K562 (cell line): ENCODE results near the gene MACROD2. TPM values are rescaled to one million over a fixed set of nuclear protein-coding genes. Genes with fewer than 3 reads are reported as not detected.

ENCODE experiments used
- ATAC-seq: fragments of 200-7000 bp; cut with Tn5 transposase; 3 replicates; pipeline ENCODE4 v1.9.1; 2020; ENCODE audit warnings: moderate library complexity
- BruUV-seq: library from RNA; stranded (reverse); fragments of 400-500 nt; replicated peaks from 2 replicates; lab custom pipeline; 2021; lab: Mats Ljungman, UMichigan
- CTCF ChIA-PET: fragments of 300-600 bp; formaldehyde crosslinking; extraction: SDS; loops from one replicate; lab custom pipeline; 2021; ENCODE audit warnings: low intra/inter-chr PET ratio; lab: Yijun Ruan, JAX
- POLR2A ChIA-PET: fragments of 300-600, 350-650 bp; sonication (Branson Sonifier 250); formaldehyde crosslinking; extraction: SDS; loops from one replicate; lab custom pipeline; 2021; ENCODE audit warnings: antibody characterized with exemption, inconsistent platforms; lab: Yijun Ruan, JAX
- DNase-seq, 4 experiments: peaks; one replicate each; pipeline versions ENCODE4 v3.0.0 to v3.0.0-alpha.2; 2011 to 2018; ENCODE audit warnings: low spot score in 3 of 4, mixed read lengths in 3 of 4; ENCODE audit errors: extremely low read depth in 1 of 4
- FAIRE-seq: peaks from 2 replicates; lab custom pipeline; 2011; peaks lifted over from hg19 to GRCh38; lab: Jason Lieb, UNC
- H2AFZ ChIP-seq: 2 replicates; pipeline ENCODE4 v1.6.0; 2011; ENCODE audit warnings: low read depth, low read length, control low read depth, inconsistent platforms
- H3K27ac ChIP-seq: fragments of 200-600 bp; 3 replicates; pipeline ENCODE4 v1.8.0; 2011; ENCODE audit warnings: low read depth, mild to moderate bottlenecking, control low read depth, inconsistent platforms, low read length, moderate library complexity, mixed read lengths; ENCODE audit errors: extremely low read depth
- H3K27me3 ChIP-seq, 2 experiments: fragments of 300-600 bp in 1 of 2; 2 replicates in 1 of 2; 3 replicates in 1 of 2; pipeline versions ENCODE4 v1.6.0 to v1.8.0; 2011; ENCODE audit warnings: inconsistent platforms in 2 of 2, low read length in 2 of 2, mild to moderate bottlenecking in 1 of 2, mixed read lengths in 1 of 2, moderate library complexity in 1 of 2; ENCODE audit not compliant: control insufficient read depth in 2 of 2, insufficient read depth in 2 of 2
- H3K36me3 ChIP-seq: fragments of 300-600 bp; 3 replicates; pipeline ENCODE4 v1.8.0; 2011; ENCODE audit warnings: mild to moderate bottlenecking, low read length, inconsistent platforms; ENCODE audit not compliant: control insufficient read depth, insufficient read depth
- H3K4me1 ChIP-seq, 2 experiments: fragments of 200-600 bp in 1 of 2; replicated peaks in 1 of 2; 2 replicates in 1 of 2; 3 replicates in 1 of 2; pipeline versions ENCODE4 v1.5.1 to v1.8.0; 2011; ENCODE audit warnings: inconsistent platforms in 2 of 2, low read length in 2 of 2, mild to moderate bottlenecking in 1 of 2, mixed read lengths in 1 of 2, moderate library complexity in 1 of 2; ENCODE audit not compliant: control insufficient read depth in 2 of 2, insufficient read depth in 2 of 2
- H3K4me2 ChIP-seq: 2 replicates; pipeline ENCODE4 v1.6.1; 2011; ENCODE audit warnings: low read length, control low read depth, inconsistent platforms, mixed read lengths; ENCODE audit not compliant: insufficient read depth
- H3K4me3 ChIP-seq: fragments of 200-600 bp; sonication (generic), shearing (Covaris generic); 2 replicates; pipeline ENCODE4 v1.5.1; 2016; ENCODE audit warnings: control low read depth, inconsistent platforms
- H3K79me2 ChIP-seq: fragments of 200-600 bp; 3 replicates; pipeline ENCODE4 v1.8.0; 2011; ENCODE audit warnings: low read length, inconsistent platforms; ENCODE audit not compliant: control insufficient read depth, insufficient read depth
- H3K9ac ChIP-seq, 2 experiments: 2 replicates each; pipeline versions ENCODE4 v1.6.0 to v1.6.1; 2011; ENCODE audit warnings: low read depth in 2 of 2, low read length in 2 of 2, control low read depth in 1 of 2, inconsistent platforms in 1 of 2, mild to moderate bottlenecking in 1 of 2, mixed read lengths in 1 of 2; ENCODE audit not compliant: insufficient read depth in 1 of 2
- H3K9me1 ChIP-seq: one replicate; pipeline ENCODE4 v1.6.0; 2011; ENCODE audit warnings: inconsistent platforms, mild to moderate bottlenecking, low read length, moderate library complexity; ENCODE audit not compliant: control insufficient read depth, insufficient read depth
- H3K9me3 ChIP-seq: replicated peaks from 2 replicates; pipeline ENCODE4 v1.5.1; 2011; ENCODE audit warnings: low read depth, low read length, inconsistent platforms; ENCODE audit not compliant: control insufficient read depth, insufficient read depth
- H4K20me1 ChIP-seq: replicated peaks from 2 replicates; pipeline ENCODE4 v1.6.1; 2011; ENCODE audit warnings: low read length, inconsistent platforms, mixed read lengths; ENCODE audit not compliant: control insufficient read depth, insufficient read depth
- GATAD2B ChIP-seq: fragments of 450-650 bp; IDR thresholded peaks from 2 replicates; pipeline ENCODE4 v1.6.1; 2017; ENCODE audit warnings: mild to moderate bottlenecking, borderline replicate concordance
- KHSRP ChIP-seq: fragments of 450-650 bp; IDR thresholded peaks from 2 replicates; pipeline ENCODE4 v1.6.1; 2017
- RAD21 ChIP-seq, 2 experiments: fragments of 250-450 bp in 1 of 2; fragments of 450-650 bp in 1 of 2; sonication (Bioruptor Pico) in 1 of 2; formaldehyde crosslinking in 1 of 2; IDR thresholded peaks in 1 of 2; conservative IDR thresholded peaks in 1 of 2; 2 replicates each; pipeline versions ENCODE4 v1.4.0 to v1.8.0; 2020 to 2022; ENCODE audit warnings: mild to moderate bottlenecking in 2 of 2, moderate library complexity in 1 of 2
- RBFOX2 ChIP-seq: fragments of 200-400 bp; formaldehyde crosslinking; IDR thresholded peaks from 2 replicates; pipeline ENCODE4 v1.6.1; 2017; ENCODE audit warnings: low read depth, mild to moderate bottlenecking, low read length, moderate library complexity
- SIRT6 ChIP-seq: IDR thresholded peaks from one replicate; pipeline ENCODE4 v1.6.1; 2012; ENCODE audit warnings: low read depth, mild to moderate bottlenecking, control low read depth, inconsistent platforms, low read length, moderate library complexity
- ZFP36 ChIP-seq: fragments of 150-350 bp; IDR thresholded peaks from 2 replicates; pipeline ENCODE4 v1.6.1; 2018; ENCODE audit warnings: low read length, low read depth; ENCODE audit not compliant: partially characterized antibody
- ZNF3 ChIP-seq: fragments of 250-450 bp; sonication (Bioruptor Pico); IDR thresholded peaks from 2 replicates; pipeline ENCODE4 v1.5.0; 2021; ENCODE audit warnings: mild to moderate bottlenecking, moderate library complexity
- ZNF311 ChIP-seq: fragments of 250-450 bp; sonication (Bioruptor Pico); IDR thresholded peaks from 2 replicates; pipeline ENCODE4 v1.4.0; 2020; ENCODE audit warnings: mild to moderate bottlenecking, moderate library complexity
- ZNF507 ChIP-seq: conservative IDR thresholded peaks from 2 replicates; pipeline ENCODE4 v1.6.1; 2017; ENCODE audit warnings: missing genetic modification characterization, missing compliant biosample characterization
- WGBS: fragments of 100-300 bp; shearing (Covaris generic); methylation state at CpG from one replicate; pipeline ENCODE4 v1.1.6; 2016; ENCODE audit warnings: low coverage, mixed read lengths; ENCODE audit not compliant: insufficient coverage; ENCODE audit errors: missing lambda C conversion rate; 5-methylcytosine and 5-hydroxymethylcytosine counted together
- in situ Hi-C: fragments of 300-500 bp; cut with MboI; formaldehyde crosslinking; loops from 4 replicates; pipeline ENCODE4 v1.15.0; 2018; ENCODE audit warnings: inconsistent platforms, mixed read lengths
- intact Hi-C: fragments of 100-400 bp; cut with micrococcal nuclease; formaldehyde crosslinking; loops from 2 replicates; pipeline ENCODE4 v1.14.2; 2022
- polyA plus RNA-seq, 8 experiments: library from polyadenylated mRNA; depleted of rRNA in 4 of 8; stranded (reverse) in 5 of 8; unstranded in 3 of 8; fragments of >200 nt; fragmentation: Nextera tagmentation in 2 of 8; fragmentation: Illumina TruSeq in 1 of 8; extraction: Ambion mirVana in 2 of 8; extraction: Trizol in 1 of 8; gene quantifications; 2 replicates each; pipeline versions ENCODE4 v1.2.1 to v1.2.3, GENCODE V29; 2011 to 2014; ENCODE audit warnings: inconsistent platforms in 1 of 8, missing spikeins in 1 of 8
- total RNA-seq, 7 experiments: library from RNA; depleted of rRNA in 6 of 7; stranded (reverse); fragments of >200 nt in 6 of 7; fragmentation: Illumina TruSeq in 2 of 7; extraction: Trizol in 2 of 7; gene quantifications; 2 replicates each; pipeline versions ENCODE4 v1.2.1 to v1.2.3, GENCODE V29; 2011 to 2021; ENCODE audit warnings: low replicate concordance in 1 of 7
- TF ChIP-seq, protein P1 (sequence below), 2 experiments: fragments of 450-650 bp in 1 of 2; sonication (generic) in 1 of 2; formaldehyde crosslinking; conservative IDR thresholded peaks; 2 replicates each; pipeline versions ENCODE4 v1.4.0 to v1.8.1; 2020 to 2022; ENCODE audit warnings: mild to moderate bottlenecking in 1 of 2, missing genetic modification reagents in 1 of 2

The MACROD2 gene
- total and polyA plus RNA-seq, 9 of the 15 experiments (the other 6 are each of a cell fraction or from before 2014, with no cell fraction given) = not detected

- Histone ChIP-seq H3K9ac (no peak overlapping the region), H3K79me2 (no peaks in the 10 kb centered on the region), H3K27me3 (no peaks in the 10 kb centered on the region), H3K9me3 (no peaks in the 10 kb centered on the region), H3K27ac (no peak overlapping the region), H4K20me1 (no peaks in the 10 kb centered on the region), H2AFZ (no peak overlapping the region), H3K4me1 (no peaks in the 10 kb centered on the region), H3K4me3 (no peak overlapping the region), H3K36me3 (no peaks in the 10 kb centered on the region), H3K9me1 (no peaks in the 10 kb centered on the region), H3K4me2 (no peak overlapping the region)
- BruUV-seq = no TSS peak
- TF ChIP-seq GATAD2B (no peak), KHSRP (no peak), RBFOX2 (no peak), ZNF3 (CRISPR knock-in tag) (no peak), ZFP36 (no peak), SIRT6 (no peak)
- CTCF ChIA-PET = no interaction called here
- no peak for ATAC-seq
- no peak for DNase-seq
- in situ Hi-C loops (no loop called here), intact Hi-C loops (no loop called here)
- FAIRE-seq = no peak
- POLR2A ChIA-PET = no interaction called here
- 0% methylated on average over 2 of the region's 2 CpGs for WGBS
Measured at GRCh38 chr20:15623215-15623614, 1627.9 kb downstream of the MACROD2 start.

DNA sequence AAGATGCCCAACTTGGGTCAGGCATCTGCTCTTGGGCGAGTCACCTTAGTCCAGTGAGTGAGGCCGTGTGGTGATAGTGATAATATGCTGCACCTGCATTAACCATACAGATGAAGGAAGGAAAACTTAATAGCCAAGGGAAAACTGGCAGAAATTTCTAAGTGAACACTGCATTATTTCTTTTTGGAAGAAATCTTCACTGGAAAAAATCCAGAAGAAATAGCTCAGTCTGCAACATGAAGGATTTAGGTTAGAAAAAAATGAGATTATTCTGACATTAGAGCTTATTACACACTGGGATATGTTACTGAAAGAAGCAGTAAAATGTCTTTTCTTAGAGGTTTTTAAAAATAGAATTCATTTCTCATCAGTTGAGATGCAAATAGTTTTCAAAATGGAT, 1630.7 kb downstream of the MACROD2 start:
- no peaks in the 10 kb centered on the region for H3K9me3 ChIP-seq
- no peaks in the 10 kb centered on the region for H3K27me3 ChIP-seq
- no peaks in the 10 kb centered on the region for H3K36me3 ChIP-seq
- POLR2A ChIA-PET = no interaction called here
- H3K4me3 ChIP-seq = no peak overlapping the region
- ATAC-seq = no peak
- no peak overlapping the region for H2AFZ ChIP-seq
- no peaks in the 10 kb centered on the region for H3K79me2 ChIP-seq
- no peak overlapping the region for H3K27ac ChIP-seq
- in situ Hi-C loops = no loop called here
- H3K4me1 ChIP-seq = no peaks in the 10 kb centered on the region
- TF ChIP-seq RAD21 (CRISPR knock-in tag; conservative IDR thresholded peaks at IDR 0.05 in 1 of 2, IDR thresholded peaks at IDR 0.05 in 1 of 2) (no peak), ZNF311 (CRISPR knock-in tag) (no peak), ZNF507 (tag) (no peak)
- TF ChIP-seq, protein P1, sequence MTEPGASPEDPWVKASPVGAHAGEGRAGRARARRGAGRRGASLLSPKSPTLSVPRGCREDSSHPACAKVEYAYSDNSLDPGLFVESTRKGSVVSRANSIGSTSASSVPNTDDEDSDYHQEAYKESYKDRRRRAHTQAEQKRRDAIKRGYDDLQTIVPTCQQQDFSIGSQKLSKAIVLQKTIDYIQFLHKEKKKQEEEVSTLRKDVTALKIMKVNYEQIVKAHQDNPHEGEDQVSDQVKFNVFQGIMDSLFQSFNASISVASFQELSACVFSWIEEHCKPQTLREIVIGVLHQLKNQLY (CRISPR knock-in tag; conservative IDR thresholded peaks at IDR 0.05) = no peak
- TF ChIP-seq, all 486 proteins: peak for 0
- intact Hi-C loops = no loop called here
- BruUV-seq = no TSS peak
- DNase-seq (no peak), FAIRE-seq (no peak)
- Histone ChIP-seq H4K20me1 (no peaks in the 10 kb centered on the region), H3K9me1 (no peaks in the 10 kb centered on the region), H3K4me2 (no peak overlapping the region), H3K9ac (no peak overlapping the region)
- WGBS = 0% methylated on average over 1 of the region's 2 CpGs
- CTCF ChIA-PET = no interaction called here
